ENCODE data around the gene CANX. TPM values are rescaled to one million over a fixed set of nuclear protein-coding genes. Genes with fewer than 3 reads are reported as not detected.

Gene CANX
- total and polyA plus RNA-seq, 9 of the 15 experiments (the other 6 are each of a cell fraction or from before 2014, with no cell fraction given), result 155 to 893 (median 589) TPM

GRCh38 chr5:179732918-179733771 is 34.4 kb downstream of the CANX start (continued):
- 0 out of 4 replicates have a peak, but pooled peaks of 1 of the 2 experiments have one; percentile 13 for TF ChIP-seq MAZ (CRISPR knock-in tag; conservative IDR thresholded peaks at IDR 0.05 in 1 of 2, IDR thresholded peaks at IDR 0.05 in 1 of 2)
- TF ChIP-seq KLF10 (CRISPR knock-in tag; IDR thresholded peaks at IDR 0.05), result no peak
- peak; percentile 74 for TF ChIP-seq RBFOX2 (IDR thresholded peaks at IDR 0.05; ENCODE audit: low read depth, low read length)
- no peak for TF ChIP-seq HCFC1 (IDR thresholded peaks at IDR 0.05; ENCODE audit: low read depth, low read length)
- no peak for TF ChIP-seq SOX6 (IDR thresholded peaks at IDR 0.05)
- TF ChIP-seq FIP1L1 (IDR thresholded peaks at IDR 0.05; ENCODE audit: low read depth, low read length, poor library complexity, severe bottlenecking), result peak; percentile 55
- no peak; the same call in 1 of the 2 replicates for TF ChIP-seq TGIF2 (CRISPR knock-in tag; IDR thresholded peaks at IDR 0.05)
- TF ChIP-seq GATAD2B (IDR thresholded peaks at IDR 0.05; ENCODE audit: borderline replicate concordance), result 0 out of 2 replicates have a peak, but pooled peaks have one; percentile 51
- no peak for TF ChIP-seq IRF9 (tag; IDR thresholded peaks at IDR 0.05)
- TF ChIP-seq ZSCAN29 (IDR thresholded peaks at IDR 0.05), result no peak
- TF ChIP-seq ZNF592 (IDR thresholded peaks at IDR 0.05), result 0 out of 2 replicates have a peak, but pooled peaks have one; percentile 35
- TF ChIP-seq KLF1 (tag; IDR thresholded peaks at IDR 0.05), result no peak
- TF ChIP-seq MAX (CRISPR knock-in tag; IDR thresholded peaks at IDR 0.05), result peak; percentile 8; the same call in 1 of the 2 replicates
- no peak for TF ChIP-seq MYBL2 (IDR thresholded peaks at IDR 0.05; ENCODE audit: low read depth)
- TF ChIP-seq MYBL2 (CRISPR knock-in tag; IDR thresholded peaks at IDR 0.05; ENCODE audit: borderline replicate concordance), result no peak
